GM19452 (cell line): ENCODE measurements around the gene SHROOM3.

Experiments
- ATAC-seq: cut with Tn5 transposase; IDR thresholded peaks from one replicate; pipeline ENCODE4 v1.9.1; 2021; ENCODE audit not compliant: unreplicated experiment

The SHROOM3 gene

DNA sequence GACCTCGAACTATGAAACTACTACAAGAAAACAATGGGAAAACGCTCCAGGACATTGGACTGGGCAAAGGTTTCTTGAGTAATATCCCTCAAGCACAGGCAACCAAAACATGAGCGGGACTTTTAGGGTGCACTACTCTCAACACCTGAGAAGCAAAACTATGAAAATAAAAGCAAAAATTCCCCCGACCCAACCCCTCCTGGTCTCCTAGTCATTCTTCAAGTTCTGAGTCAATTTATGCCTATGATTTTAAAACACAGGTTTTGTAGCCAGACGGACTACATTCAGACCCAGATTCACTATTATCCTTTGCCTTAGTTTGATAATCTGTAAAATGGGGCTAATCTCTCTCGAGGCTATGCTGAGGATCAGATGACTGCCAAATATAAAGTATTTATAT lies 365.9 kb downstream of the SHROOM3 start:
- no peak for ATAC-seq

DNA sequence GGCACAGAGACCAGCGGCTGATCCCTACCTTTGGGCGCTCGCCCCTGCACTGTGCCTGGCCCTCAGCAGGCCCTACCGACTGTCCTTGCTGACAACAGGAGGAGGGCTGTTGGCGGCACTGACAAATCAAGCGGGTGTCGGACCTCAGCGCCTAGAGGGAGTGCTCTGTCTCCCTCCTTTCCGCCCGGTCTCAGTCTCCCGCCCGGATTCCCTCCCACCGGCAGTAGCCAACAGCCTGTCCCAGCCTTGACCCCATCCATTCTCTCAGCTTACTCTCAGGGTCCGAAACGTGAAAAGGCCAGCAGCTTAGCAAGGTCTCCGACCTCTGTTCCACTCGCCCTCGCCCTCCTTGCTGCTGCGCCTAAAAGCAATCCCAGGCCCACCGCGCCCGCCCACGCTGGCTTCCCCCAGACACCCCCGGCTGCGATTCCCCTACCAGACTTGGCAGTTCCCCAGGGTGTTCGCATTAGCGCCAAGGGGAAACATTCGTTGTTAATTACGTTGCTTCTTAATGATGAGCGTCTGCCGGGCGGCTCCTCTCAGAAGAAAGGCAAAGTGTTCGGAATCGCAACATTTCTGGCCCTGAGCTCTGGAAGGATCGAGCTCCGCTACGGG lies 366.7 kb downstream of the SHROOM3 start:
- ATAC-seq = no peak

DNA sequence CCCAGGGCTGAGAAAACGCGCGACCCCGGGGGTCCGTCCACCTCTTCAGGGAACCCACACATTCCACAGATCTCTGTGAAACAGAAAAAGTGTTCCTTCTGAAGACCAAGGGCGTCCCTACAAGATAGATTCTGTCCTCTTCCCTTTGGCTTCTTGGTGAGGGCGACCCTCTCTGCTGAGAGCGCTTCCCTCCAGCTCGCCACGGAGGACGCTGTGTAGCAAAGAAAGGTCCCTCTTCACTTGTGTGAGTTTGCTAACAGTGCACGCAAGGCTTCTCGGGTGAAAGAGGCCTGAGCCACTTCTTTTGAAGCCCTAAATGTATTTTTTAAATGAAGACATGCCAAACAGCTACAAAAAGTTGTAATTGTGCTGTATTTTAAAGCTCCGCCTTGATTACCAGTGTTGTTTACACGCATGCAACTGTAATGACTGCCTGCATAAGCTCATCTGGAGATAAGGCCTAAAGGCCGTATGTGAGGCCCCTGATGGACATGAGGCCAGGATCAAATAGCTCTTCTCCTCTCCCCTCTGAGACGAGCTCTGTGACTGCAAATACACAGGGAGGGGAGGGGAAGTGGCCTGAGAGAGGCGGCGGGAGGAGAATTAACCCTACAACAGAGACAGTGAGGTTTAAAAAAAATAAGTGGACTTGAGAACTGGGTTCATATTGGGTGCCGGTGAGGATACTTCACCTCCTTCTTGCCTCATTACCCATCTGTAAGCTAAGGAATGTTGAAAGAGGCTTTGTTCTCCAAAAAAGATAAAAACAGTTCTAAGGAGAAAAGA lies 367.4 kb downstream of the SHROOM3 start:
- no peak for ATAC-seq

DNA sequence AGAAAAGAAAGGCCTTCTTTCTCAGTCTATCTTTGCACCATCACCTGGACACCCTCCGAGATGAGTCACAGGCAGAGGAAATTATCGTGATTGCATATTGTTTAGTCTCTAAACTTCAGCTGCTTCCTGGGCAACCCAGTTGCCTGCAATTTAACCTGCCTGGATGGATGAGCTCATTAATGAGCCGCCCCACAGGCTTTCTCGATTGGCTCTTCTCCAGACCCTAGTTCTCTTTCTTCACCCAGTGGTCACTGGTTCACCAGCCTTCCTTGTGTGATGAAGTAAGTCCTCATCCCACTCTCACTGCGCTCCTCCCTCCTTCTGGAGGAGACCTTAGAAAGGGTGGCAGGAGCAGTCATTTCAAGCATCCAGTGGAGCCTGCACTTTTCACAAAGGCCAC lies 368.5 kb downstream of the SHROOM3 start:
- ATAC-seq = no peak

DNA sequence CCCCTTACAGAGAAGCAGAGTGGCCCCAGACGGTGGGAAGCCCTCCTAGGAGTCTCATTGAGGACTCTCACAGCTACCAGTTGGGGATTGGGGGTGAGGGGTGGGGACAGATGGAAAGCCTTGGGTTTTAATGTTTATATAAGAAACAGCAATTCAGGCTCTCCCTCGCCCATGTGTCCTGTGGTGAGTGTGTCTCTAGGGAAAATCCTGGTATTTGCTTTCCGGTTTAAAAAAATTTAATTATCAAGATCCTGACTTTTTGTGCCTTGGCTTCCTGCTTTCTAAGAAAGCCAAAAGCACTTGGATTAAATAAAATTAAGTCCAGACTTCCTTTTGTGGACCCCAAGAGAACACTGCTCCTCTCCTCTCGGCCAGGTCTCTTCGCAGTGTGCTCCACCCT lies 369.1 kb downstream of the SHROOM3 start:
- ATAC-seq = no peak

DNA sequence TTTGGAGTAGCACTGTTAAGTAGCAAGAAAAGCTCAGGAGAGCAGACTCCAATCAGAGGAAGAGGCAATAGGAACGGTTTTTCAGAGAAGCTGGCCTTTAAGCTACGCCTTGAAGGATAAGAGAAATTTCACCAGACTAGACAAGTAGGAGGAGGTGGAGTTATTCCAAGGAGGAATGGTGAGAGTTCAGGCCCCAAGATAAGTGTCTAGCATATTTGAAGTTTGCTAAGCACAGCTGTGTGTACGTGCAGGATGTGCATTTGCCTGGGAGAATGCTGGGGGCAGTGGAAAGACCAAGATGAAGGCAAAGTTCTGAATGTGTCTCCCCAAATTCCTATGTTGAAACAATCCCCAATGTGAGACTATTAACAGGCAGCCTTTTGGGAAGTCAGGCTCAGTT lies 371.3 kb downstream of the SHROOM3 start:
- no peak for ATAC-seq

DNA sequence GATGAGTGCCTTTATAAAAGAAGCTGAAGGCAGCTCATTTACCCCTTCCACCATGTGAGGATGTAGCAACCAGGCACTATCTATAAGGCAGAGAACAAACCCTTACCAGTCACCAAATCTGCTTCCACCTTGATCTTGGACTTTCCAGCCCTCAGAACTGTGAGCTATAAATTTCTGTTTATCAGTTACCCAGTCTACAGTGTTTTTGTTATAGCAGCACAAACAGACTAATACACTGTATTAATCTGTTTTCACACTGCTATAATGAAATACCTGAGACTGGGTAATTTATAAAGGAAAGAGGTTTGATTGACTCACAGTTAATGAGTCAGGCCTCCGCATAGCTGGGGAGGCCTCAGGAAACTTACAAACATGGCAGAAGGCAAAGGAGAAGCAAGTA lies 371.7 kb downstream of the SHROOM3 start:
- no peak for ATAC-seq

DNA sequence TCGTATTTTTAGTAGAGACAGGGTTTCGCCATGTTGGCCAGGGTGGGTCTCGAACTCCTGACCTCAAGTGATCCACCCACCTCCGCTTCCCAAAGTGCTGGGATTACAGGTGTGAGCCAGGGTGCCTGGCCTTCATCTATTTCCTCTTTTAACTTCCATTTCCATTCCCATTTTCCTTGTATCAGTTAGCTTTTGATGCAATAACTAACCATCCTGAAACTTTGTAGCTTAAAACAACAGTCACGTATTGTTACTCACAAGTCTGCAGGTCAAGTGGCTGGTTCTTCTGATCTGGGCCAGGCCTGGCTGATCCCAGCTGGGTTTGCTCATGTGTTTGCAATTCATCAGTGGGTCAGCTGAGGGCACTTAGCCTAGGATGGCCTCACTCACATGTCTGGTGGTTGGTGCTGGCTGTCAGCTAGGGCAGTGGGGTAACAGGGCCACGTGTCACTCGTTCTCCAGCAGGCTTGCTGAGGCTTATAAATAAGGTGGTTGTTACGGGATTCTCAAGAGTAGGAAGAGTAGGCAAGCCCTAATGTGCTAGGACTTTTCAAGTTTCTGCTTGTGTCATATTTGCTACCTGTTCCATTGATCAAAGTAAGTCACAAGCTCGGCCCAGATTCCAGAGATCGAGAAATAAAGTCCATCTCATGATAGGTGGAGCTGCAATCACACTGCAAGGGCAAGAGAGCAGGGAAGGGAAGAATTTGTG lies 374.7 kb downstream of the SHROOM3 start:
- no peak for ATAC-seq

DNA sequence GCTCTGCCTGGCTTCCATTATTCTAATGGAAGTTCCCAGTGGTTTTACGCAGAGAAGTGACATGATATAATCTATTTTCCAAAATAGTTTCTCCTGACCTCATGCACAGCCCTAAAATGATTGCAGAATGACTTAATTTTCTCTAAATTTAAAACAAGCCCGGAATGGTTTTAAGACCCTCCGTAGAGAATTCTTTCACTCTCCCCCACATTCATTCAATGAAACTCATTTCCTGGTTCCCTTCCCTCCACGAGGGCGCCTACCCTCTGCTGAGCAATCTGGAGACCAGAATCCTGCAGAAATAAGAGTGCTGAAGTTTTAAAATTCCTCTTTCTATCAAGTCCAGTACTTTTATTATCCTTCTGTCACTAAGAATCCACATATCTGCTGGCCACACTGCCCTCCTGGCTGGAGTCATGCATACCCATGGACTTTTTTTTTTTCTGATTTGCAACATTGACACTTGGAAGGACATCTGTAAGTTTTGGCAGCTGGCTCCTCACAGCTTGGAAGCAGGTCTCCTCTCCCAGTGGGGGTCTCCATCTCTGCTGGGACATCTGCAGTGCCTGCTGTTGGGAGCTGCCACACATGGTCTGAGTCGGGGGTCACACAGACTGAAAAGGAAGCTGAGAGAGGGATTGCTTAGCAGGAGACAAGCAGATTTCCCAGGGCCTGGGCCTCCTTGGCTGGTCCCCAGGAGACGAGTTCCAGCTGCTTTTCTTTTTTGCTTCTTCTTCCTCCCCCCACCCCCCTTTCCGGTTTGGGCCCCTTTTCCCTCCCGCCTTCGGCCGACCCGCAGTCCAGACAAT lies 376.8 kb downstream of the SHROOM3 start:
- ATAC-seq = no peak

DNA sequence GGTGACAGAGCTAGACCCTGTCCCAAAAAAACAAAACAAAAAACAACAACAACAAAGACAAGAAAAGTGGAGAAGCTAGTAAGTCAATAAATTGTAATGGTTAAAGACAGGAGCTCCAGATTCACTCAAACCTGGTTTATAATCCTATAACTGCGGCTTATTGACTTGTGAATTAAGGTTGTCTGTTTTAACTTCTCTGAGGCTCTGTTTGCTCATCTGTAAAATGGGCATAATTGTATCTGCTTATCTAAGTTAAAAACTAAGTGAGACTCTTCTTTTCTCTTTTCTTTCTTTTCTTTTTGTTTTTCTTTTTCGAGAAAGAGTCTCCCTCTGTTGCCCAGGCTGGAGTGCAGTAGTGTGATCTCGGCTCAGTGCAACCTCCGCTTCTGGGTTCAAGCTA lies 378.0 kb downstream of the SHROOM3 start:
- ATAC-seq = no peak

DNA sequence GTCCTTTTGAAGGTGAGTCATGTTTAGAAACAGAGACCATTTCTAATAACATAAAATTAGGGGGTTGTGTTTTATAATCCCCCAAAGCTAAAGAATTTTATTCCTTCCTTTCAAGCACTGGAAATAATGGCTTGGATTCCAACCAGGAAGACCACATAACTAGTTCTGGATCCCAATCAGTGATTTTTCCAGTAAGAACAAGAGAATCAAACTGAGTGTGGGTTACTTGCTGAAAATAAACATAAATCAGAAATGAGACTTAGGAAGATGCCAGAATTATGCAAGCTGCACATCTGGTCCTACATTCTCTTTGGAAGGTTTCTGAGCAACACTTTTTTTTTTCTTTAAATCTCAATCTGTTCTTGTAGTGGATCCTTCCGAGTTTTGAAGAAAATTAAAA lies 386.6 kb downstream of the SHROOM3 start:
- ATAC-seq = no peak

DNA sequence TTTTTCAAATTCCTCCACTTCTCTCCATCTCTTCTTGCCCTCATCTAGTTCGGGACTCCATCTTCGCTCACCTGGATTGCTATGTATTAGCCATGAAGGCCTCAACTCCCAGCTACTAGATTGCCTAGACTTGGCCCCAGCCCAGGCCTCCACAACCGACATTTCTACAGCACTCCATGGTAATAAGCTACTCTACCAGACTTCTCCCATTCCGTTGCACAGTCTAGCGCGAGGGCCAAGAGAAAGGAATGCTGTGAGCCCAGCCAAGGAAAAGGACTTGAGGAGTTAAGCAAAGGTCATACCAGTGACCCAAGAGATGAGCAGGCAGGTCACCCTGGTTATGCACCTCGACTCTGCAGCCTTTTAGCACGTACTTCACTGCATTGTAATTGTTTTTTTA lies 387.3 kb downstream of the SHROOM3 start:
- no peak for ATAC-seq

DNA sequence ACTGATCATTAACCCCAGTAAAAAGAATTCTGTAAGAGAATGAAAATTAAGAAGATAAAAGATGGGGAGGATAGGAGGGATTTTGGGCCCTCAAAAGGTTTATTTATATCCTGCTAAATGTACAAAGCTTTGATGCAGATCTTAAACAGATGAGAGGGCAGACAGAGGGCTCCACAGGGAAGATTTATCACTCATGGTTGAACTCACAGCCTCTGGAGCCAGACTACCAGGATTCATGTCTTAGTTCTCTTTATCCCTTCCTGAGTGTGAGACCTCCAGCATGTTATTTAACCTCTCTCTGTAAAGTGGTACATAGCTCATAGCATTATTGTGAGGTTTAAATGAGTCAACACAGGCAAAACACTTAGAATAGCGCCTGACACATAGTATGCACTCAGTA lies 388.5 kb downstream of the SHROOM3 start:
- ATAC-seq = no peak

DNA sequence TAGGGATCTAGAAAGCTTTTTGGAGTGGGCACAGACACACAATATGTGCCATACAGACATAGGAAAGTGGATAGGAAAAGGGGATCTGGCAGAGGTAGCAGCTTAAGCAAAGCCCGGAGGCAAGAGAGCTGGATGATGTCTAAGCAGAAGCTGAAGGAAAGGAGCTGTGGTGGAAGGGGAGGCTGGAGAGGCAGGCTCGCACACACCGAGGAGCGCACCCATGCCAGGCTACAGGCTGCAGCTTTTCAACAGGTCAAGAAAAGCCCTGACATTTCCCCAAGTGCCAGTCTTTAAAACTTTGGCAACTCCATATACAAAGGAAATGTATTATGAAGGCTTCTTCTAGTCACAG lies 395.6 kb downstream of the SHROOM3 start:
- no peak for ATAC-seq

DNA sequence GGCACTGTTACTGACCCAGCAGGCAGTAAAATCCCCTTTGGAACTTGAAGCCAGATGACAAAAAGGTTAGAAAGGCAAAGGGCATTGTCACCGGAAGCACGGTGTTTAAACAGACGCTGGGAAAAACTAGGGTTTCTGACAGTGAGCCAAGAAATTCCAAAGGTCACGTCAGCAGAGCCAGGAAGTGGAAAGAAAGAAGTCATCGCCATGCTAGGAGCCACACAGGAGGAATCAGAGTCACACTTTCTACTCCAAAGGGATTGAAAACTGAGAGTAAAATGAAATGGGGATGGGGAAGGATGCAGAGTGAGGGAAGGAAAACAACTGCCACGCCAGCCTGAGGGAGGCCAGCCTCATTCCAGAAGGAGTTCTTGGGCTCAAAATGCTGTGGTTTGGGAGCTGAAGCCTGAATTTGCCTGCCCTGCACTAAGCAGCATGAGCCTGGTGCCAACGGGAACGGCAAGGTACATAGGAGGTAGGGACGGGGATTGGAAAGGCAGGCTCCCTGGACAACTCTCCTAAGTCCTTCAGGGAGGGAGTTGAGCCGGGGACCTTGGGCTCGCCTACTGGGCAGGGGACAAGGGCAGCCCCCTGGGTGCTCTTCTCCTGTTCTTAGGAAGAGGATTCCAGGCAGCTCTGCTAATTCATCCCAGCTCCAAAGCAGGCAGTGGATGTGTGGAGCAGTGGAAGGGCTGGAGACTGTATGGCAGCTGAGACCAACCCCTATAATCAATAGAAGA lies 396.1 kb downstream of the SHROOM3 start:
- ATAC-seq = no peak

DNA sequence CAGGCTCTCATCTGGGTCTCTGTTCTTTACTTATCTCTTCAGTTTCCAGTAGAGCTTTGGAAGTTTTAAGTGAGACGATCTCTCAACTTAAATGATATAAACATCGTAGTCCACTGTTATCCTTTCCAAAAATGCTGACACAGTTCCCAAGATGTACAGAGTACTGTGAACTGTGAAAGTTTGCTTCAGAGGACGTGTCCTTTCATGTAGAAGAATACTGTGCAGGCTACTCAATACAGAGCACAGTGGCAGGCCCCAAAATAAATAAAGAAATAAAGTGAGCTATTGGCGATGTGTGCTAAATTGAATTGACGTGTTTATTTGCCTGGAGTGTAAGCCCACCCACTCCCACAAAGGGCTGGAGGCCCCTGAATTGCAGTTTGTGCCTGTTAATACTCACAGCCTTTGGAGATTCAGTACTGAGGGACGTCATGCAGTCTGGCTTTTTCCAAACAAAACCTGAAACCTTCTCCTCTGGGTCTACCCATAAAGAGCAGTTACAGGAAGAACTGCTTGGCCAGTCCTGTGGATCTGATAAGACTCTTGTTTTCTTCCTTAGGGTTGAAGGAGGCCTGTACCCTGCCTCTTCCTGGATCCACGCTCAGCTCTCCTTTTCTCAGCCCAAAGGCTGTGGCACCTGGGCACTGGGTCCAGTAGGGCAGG lies 396.8 kb downstream of the SHROOM3 start:
- no peak for ATAC-seq
